Suprapubic skin (tissue), 4 donors: ENCODE data around the gene GARNL3.

Source experiments
- CTCF ChIP-seq, 2 donors: fragments of 200-600 bp in 1 of 2; fragments of 450-650 bp in 1 of 2; sonication (generic) in 1 of 2; IDR thresholded peaks; one replicate each; pipeline ENCODE4 v1.5.1; 2016 to 2019; ENCODE audit warnings: antibody characterized with exemption in 2 of 2, mild to moderate bottlenecking in 1 of 2, moderate library complexity in 1 of 2
- POLR2A ChIP-seq, 2 donors: fragments of 450-650 bp; IDR thresholded peaks; one replicate each; pipeline ENCODE4 v1.6.1; 2017; ENCODE audit warnings: antibody characterized with exemption in 2 of 2, mild to moderate bottlenecking in 2 of 2, moderate library complexity in 2 of 2
- POLR2AphosphoS5 ChIP-seq, 3 donors: sonication (generic); formaldehyde crosslinking; IDR thresholded peaks; one replicate each; pipeline ENCODE4 v1.6.1; 2017; ENCODE audit warnings: antibody characterized with exemption in 3 of 3

DNA sequence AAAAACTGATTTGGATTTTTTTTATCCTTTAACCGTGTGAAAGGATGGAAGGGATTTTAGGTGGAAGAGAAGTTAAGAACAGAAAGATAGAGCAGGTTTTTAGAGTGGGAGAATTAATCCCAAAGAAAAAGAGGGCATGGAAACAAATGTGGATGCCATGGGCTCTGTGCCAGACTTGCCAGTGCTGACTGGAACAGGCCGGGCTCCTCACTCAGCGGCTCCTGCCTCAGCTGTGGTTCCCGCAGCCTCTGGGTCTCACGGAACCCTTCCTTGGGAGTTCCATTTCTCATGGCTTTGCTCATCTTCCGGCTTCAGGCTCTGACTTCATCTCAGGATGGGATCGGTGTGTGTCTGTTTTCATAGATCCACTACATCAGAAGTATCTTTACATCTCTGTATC lies 102.0 kb downstream of the GARNL3 start:
- TF ChIP-seq POLR2A (IDR thresholded peaks at IDR 0.05) (no peak), CTCF (IDR thresholded peaks at IDR 0.05) (no peak), POLR2AphosphoS5 (IDR thresholded peaks at IDR 0.05) (no peak)
